Midbrain (tissue), 1 donor: ENCODE measurements around the gene SKI.

Experiments used
- DNase-seq: peaks from one replicate; lab custom pipeline; 2025; lab: John Stamatoyannopoulos, UW

Gene SKI

GRCh38 chr1:2339206-2340085 is 111.3 kb downstream of the SKI start:
- DNase-seq = no peak

GRCh38 chr1:2340086-2340917 is 112.2 kb downstream of the SKI start:
- no peak for DNase-seq

- DNase-seq = no peak
These were observed 112.8 kb downstream of the SKI start for GRCh38 chr1:2340918-2341254.

GRCh38 chr1:2341706-2342383 is 113.7 kb downstream of the SKI start:
- DNase-seq = no peak

- DNase-seq = no peak
These were observed 114.4 kb downstream of the SKI start for GRCh38 chr1:2342384-2343022.

GRCh38 chr1:2343023-2343935 is 115.2 kb downstream of the SKI start:
- peak; percentile 33 for DNase-seq

- DNase-seq = no peak
These were observed 116.1 kb downstream of the SKI start for GRCh38 chr1:2344121-2344681.

- DNase-seq = no peak
These were observed 116.7 kb downstream of the SKI start for GRCh38 chr1:2344744-2345296.

- no peak for DNase-seq
These were observed 117.4 kb downstream of the SKI start for GRCh38 chr1:2345297-2346075.

GRCh38 chr1:2346691-2347408 is 118.7 kb downstream of the SKI start:
- no peak for DNase-seq

GRCh38 chr1:2347409-2347785 is 119.3 kb downstream of the SKI start:
- DNase-seq = no peak

GRCh38 chr1:2347896-2348295 is 119.8 kb downstream of the SKI start:
- no peak for DNase-seq

GRCh38 chr1:2348346-2349325 is 120.5 kb downstream of the SKI start:
- no peak for DNase-seq

GRCh38 chr1:2349806-2350205 is 121.7 kb downstream of the SKI start:
- no peak for DNase-seq

GRCh38 chr1:2350501-2350900 is 122.4 kb downstream of the SKI start:
- no peak for DNase-seq

- DNase-seq = no peak
These were observed 123.0 kb downstream of the SKI start for GRCh38 chr1:2350911-2351655.

- DNase-seq = no peak
These were observed 123.6 kb downstream of the SKI start for GRCh38 chr1:2351723-2352122.
